ENCODE results near the gene HOTAIR. TPM values are rescaled to one million over a fixed set of nuclear protein-coding genes. Genes with fewer than 3 reads are reported as not detected.

HOTAIR gene
- total RNA-seq, 1 donor from 2014 or later = not detected

DNA sequence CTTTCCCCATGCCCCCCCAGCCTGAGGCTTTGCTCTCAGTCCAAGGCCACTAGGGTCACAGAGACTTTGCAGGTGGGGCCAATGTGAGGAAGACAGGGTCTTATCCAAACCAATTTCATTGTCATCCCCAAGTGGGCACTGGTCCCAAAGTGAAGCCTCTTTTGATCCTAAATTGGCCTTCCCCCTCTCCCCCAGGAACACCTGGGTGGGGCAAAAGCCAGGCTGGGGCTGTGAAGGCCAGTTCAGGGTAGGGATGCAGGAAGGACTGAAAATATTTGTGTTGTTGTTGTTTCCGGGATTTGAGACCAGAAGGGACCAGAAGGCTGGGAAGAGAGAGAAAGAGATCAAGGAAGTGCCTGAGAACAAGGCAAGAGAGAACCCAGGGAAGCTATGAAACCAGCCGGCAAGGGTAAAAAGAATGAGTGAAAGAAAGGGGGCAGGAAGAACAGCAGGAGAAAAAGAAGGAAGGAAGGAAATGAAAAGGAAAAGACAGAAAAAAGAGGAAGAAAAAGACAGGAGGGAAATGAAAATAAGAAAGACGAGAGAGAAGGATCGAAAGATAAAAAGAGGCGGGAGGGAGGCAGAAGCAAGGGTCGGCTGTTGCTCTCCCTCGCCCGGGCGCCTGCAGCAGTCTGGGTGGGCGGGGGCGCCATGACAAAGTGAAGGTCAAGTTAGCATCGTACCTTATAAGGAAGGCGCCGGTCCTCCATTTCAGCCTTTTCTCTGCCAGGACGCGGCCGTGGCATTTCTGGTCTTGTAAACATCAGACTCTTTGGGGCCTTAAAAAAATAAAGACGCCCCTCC lies 9.3 kb downstream of the HOTAIR start:
- DNase-seq (no peak), ATAC-seq (no peak)
- peaks cover 100% of the 10 kb centered on the region for H3K27me3 ChIP-seq
- H3K27ac ChIP-seq = no peak overlapping the region
- TF ChIP-seq, protein P1, sequence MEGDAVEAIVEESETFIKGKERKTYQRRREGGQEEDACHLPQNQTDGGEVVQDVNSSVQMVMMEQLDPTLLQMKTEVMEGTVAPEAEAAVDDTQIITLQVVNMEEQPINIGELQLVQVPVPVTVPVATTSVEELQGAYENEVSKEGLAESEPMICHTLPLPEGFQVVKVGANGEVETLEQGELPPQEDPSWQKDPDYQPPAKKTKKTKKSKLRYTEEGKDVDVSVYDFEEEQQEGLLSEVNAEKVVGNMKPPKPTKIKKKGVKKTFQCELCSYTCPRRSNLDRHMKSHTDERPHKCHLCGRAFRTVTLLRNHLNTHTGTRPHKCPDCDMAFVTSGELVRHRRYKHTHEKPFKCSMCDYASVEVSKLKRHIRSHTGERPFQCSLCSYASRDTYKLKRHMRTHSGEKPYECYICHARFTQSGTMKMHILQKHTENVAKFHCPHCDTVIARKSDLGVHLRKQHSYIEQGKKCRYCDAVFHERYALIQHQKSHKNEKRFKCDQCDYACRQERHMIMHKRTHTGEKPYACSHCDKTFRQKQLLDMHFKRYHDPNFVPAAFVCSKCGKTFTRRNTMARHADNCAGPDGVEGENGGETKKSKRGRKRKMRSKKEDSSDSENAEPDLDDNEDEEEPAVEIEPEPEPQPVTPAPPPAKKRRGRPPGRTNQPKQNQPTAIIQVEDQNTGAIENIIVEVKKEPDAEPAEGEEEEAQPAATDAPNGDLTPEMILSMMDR (IDR thresholded peaks at IDR 0.05) = no peak
- no peak overlapping the region for H3K4me3 ChIP-seq
- H3K9me3 ChIP-seq = no peaks in the 10 kb centered on the region
- no peaks in the 10 kb centered on the region for H3K4me1 ChIP-seq
- intact Hi-C loops (cut with DNase I) = no loop called here
- no peaks in the 10 kb centered on the region for H3K36me3 ChIP-seq

GRCh38 chr12:53964315-53964713 lies 10.4 kb downstream of the HOTAIR start:
- ATAC-seq = no peak
- H3K9me3 ChIP-seq = no peaks in the 10 kb centered on the region
- intact Hi-C loops (cut with DNase I) = no loop called here
- no peak overlapping the region for H3K27ac ChIP-seq
- peaks cover 100% of the 10 kb centered on the region for H3K27me3 ChIP-seq
- TF ChIP-seq, protein P1 (IDR thresholded peaks at IDR 0.05) = no peak
- H3K36me3 ChIP-seq = no peaks in the 10 kb centered on the region
- no peak for DNase-seq
- no peak overlapping the region for H3K4me3 ChIP-seq
- H3K4me1 ChIP-seq = no peaks in the 10 kb centered on the region

GRCh38 chr12:53963434-53964314 lies 11.1 kb downstream of the HOTAIR start:
- ATAC-seq (no peak), DNase-seq (no peak)
- no peaks in the 10 kb centered on the region for H3K4me1 ChIP-seq
- TF ChIP-seq, protein P1 (IDR thresholded peaks at IDR 0.05) = no peak
- H3K4me3 ChIP-seq = no peak overlapping the region
- peaks cover 100% of the 10 kb centered on the region for H3K27me3 ChIP-seq
- H3K27ac ChIP-seq = no peak overlapping the region
- no peaks in the 10 kb centered on the region for H3K36me3 ChIP-seq
- no peaks in the 10 kb centered on the region for H3K9me3 ChIP-seq
- intact Hi-C loops (cut with DNase I) = no loop called here

GRCh38 chr12:53963005-53963404 lies 11.7 kb downstream of the HOTAIR start:
- no peaks in the 10 kb centered on the region for H3K9me3 ChIP-seq
- intact Hi-C loops (cut with DNase I) = no loop called here
- no peaks in the 10 kb centered on the region for H3K36me3 ChIP-seq
- no peak overlapping the region for H3K4me3 ChIP-seq
- DNase-seq (no peak), ATAC-seq (no peak)
- H3K27me3 ChIP-seq = peaks cover 100% of the 10 kb centered on the region
- no peaks in the 10 kb centered on the region for H3K4me1 ChIP-seq
- no peak overlapping the region for H3K27ac ChIP-seq
- TF ChIP-seq, protein P1 (IDR thresholded peaks at IDR 0.05) = no peak

- Histone ChIP-seq H3K27ac (no peak overlapping the region), H3K27me3 (peaks cover 100% of the 10 kb centered on the region), H3K4me1 (no peaks in the 10 kb centered on the region), H3K9me3 (no peaks in the 10 kb centered on the region), H3K4me3 (no peak overlapping the region), H3K36me3 (no peaks in the 10 kb centered on the region)
- TF ChIP-seq, protein P1 (IDR thresholded peaks at IDR 0.05) = no peak
- intact Hi-C loops (cut with DNase I) = no loop called here
- DNase-seq = no peak
- ATAC-seq = no peak
Measured at GRCh38 chr12:53961025-53961761, 13.6 kb downstream of the HOTAIR start.

Data from upper lobe of right lung (tissue), 1 donor.